ENCODE data around the gene RSPO1.

Gene RSPO1

GRCh38 chr1:37570528-37571334 is 64.0 kb downstream of the RSPO1 start:
- DNase-seq (ENCODE audit: low spot score): no peak

- DNase-seq (ENCODE audit: low spot score): no peak
Measured at GRCh38 chr1:37567023-37567422, 67.7 kb downstream of the RSPO1 start.

- no peak for DNase-seq (ENCODE audit: low spot score)
Measured at GRCh38 chr1:37564892-37565291, 69.8 kb downstream of the RSPO1 start.

- DNase-seq (ENCODE audit: low spot score): no peak
Measured at GRCh38 chr1:37562984-37563383, 71.7 kb downstream of the RSPO1 start.

Measured in SK-N-DZ (cell line).